ENCODE data around the gene MAGEB4.

DNA sequence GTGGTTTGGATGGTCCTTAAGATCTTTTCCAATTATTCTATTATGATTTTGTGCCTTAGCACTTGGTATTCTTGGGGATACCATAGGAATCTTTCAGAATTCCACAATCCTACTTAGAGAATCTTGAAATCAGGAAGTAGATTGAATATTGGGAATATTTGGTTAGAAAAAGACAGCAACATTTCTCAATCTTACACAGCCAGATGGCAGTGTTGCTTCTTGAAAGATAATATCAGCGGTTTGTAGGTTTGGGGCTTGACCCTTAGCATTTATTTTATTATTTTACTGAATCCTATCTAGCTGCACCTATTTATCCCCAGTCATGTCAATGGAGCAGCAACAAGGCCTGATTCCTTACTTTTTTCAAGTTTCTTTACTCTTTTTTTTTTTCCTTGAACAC is 33.7 kb downstream of the MAGEB4 start:
- TF ChIP-seq, protein P1, sequence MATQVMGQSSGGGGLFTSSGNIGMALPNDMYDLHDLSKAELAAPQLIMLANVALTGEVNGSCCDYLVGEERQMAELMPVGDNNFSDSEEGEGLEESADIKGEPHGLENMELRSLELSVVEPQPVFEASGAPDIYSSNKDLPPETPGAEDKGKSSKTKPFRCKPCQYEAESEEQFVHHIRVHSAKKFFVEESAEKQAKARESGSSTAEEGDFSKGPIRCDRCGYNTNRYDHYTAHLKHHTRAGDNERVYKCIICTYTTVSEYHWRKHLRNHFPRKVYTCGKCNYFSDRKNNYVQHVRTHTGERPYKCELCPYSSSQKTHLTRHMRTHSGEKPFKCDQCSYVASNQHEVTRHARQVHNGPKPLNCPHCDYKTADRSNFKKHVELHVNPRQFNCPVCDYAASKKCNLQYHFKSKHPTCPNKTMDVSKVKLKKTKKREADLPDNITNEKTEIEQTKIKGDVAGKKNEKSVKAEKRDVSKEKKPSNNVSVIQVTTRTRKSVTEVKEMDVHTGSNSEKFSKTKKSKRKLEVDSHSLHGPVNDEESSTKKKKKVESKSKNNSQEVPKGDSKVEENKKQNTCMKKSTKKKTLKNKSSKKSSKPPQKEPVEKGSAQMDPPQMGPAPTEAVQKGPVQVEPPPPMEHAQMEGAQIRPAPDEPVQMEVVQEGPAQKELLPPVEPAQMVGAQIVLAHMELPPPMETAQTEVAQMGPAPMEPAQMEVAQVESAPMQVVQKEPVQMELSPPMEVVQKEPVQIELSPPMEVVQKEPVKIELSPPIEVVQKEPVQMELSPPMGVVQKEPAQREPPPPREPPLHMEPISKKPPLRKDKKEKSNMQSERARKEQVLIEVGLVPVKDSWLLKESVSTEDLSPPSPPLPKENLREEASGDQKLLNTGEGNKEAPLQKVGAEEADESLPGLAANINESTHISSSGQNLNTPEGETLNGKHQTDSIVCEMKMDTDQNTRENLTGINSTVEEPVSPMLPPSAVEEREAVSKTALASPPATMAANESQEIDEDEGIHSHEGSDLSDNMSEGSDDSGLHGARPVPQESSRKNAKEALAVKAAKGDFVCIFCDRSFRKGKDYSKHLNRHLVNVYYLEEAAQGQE (IDR thresholded peaks at IDR 0.05; ENCODE audit: unreplicated experiment): no peak
- TF ChIP-seq, protein P2, sequence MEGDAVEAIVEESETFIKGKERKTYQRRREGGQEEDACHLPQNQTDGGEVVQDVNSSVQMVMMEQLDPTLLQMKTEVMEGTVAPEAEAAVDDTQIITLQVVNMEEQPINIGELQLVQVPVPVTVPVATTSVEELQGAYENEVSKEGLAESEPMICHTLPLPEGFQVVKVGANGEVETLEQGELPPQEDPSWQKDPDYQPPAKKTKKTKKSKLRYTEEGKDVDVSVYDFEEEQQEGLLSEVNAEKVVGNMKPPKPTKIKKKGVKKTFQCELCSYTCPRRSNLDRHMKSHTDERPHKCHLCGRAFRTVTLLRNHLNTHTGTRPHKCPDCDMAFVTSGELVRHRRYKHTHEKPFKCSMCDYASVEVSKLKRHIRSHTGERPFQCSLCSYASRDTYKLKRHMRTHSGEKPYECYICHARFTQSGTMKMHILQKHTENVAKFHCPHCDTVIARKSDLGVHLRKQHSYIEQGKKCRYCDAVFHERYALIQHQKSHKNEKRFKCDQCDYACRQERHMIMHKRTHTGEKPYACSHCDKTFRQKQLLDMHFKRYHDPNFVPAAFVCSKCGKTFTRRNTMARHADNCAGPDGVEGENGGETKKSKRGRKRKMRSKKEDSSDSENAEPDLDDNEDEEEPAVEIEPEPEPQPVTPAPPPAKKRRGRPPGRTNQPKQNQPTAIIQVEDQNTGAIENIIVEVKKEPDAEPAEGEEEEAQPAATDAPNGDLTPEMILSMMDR (conservative IDR thresholded peaks at IDR 0.05; ENCODE audit: low read depth in 2 of 2): peak; percentile 42 to 52

Data from GM23338 (cell line).